OCI-LY1 (cell line): Measurements from ENCODE around the gene ABCB6.

Experiments used
- H2AFZ ChIP-seq: fragments of 200-600 bp; sonication (generic), shearing (Covaris generic); 2 replicates; pipeline ENCODE4 v1.6.0; 2014; ENCODE audit warnings: antibody characterized with exemption, mild to moderate bottlenecking, low read length
- H3F3A ChIP-seq: fragments of 200-600 bp; sonication (generic), shearing (Covaris generic); 2 replicates; pipeline ENCODE4 v1.6.0; 2014; ENCODE audit warnings: mild to moderate bottlenecking, antibody characterized with exemption, low read length, moderate library complexity; ENCODE audit not compliant: insufficient read depth
- H3K27ac ChIP-seq: fragments of 200-600 bp; sonication (generic); 2 replicates; pipeline ENCODE4 v1.5.1; 2014; ENCODE audit warnings: low read length, mixed run types, mild to moderate bottlenecking, low read depth; ENCODE audit not compliant: poor library complexity, severe bottlenecking
- H3K27me3 ChIP-seq: fragments of 200-600 bp; sonication (generic); 2 replicates; pipeline ENCODE4 v1.6.0; 2014; ENCODE audit warnings: antibody characterized with exemption, mild to moderate bottlenecking, low read length, moderate library complexity; ENCODE audit not compliant: insufficient read depth
- H3K36me3 ChIP-seq: fragments of 200-600 bp; sonication (generic); 2 replicates; pipeline ENCODE4 v1.6.1; 2014; ENCODE audit warnings: mild to moderate bottlenecking, antibody characterized with exemption, low read length, moderate library complexity, mixed read lengths; ENCODE audit not compliant: insufficient read depth
- H3K4me1 ChIP-seq: fragments of 200-600 bp; sonication (generic); 2 replicates; pipeline ENCODE4 v1.5.1; 2014; ENCODE audit warnings: mild to moderate bottlenecking, low read length, moderate library complexity; ENCODE audit not compliant: insufficient read depth, severe bottlenecking
- H3K4me2 ChIP-seq: fragments of 200-600 bp; sonication (generic), shearing (Covaris generic); 2 replicates; pipeline ENCODE4 v1.6.1; 2014; ENCODE audit warnings: low read length
- H3K4me3 ChIP-seq: fragments of 200-600 bp; sonication (generic); 2 replicates; pipeline ENCODE4 v1.5.1; 2014; ENCODE audit warnings: low read length, low read depth, mild to moderate bottlenecking, mixed read lengths; ENCODE audit not compliant: poor library complexity, severe bottlenecking
- H3K79me2 ChIP-seq: fragments of 200-600 bp; shearing (Covaris generic); 2 replicates; pipeline ENCODE4 v1.6.1; 2016; ENCODE audit warnings: mixed run types, low read length, mixed read lengths; ENCODE audit not compliant: insufficient read depth
- H3K9ac ChIP-seq: fragments of 200-600 bp; sonication (generic), shearing (Covaris generic); 2 replicates; pipeline ENCODE4 v1.6.1; 2014; ENCODE audit warnings: mild to moderate bottlenecking, low read length, mixed read lengths
- H3K9me2 ChIP-seq: fragments of 200-600 bp; sonication (generic), shearing (Covaris generic); 2 replicates; pipeline ENCODE4 v1.6.1; 2014; ENCODE audit warnings: low read depth, mild to moderate bottlenecking, low read length, mixed read lengths
- H3K9me3 ChIP-seq: fragments of 200-600 bp; shearing (Covaris generic); 2 replicates; pipeline ENCODE4 v1.6.1; 2014; ENCODE audit warnings: low read length, mixed read lengths
- H4K20me1 ChIP-seq: fragments of 200-600 bp; sonication (generic), shearing (Covaris generic); 2 replicates; pipeline ENCODE4 v1.6.0; 2016; ENCODE audit warnings: mild to moderate bottlenecking, low read length; ENCODE audit not compliant: insufficient read depth
- EZH2 ChIP-seq: fragments of 200-600 bp; sonication (generic), shearing (Covaris generic); IDR thresholded peaks from 2 replicates; pipeline ENCODE4 v1.8.0; 2017; ENCODE audit warnings: borderline replicate concordance, mixed run types, mild to moderate bottlenecking, antibody characterized with exemption, low read length, moderate library complexity, mixed read lengths
- TF ChIP-seq, protein P1 (sequence below): fragments of 200-600 bp; sonication (generic), shearing (Covaris generic); IDR thresholded peaks from 2 replicates; pipeline ENCODE4 v1.5.1; 2017; ENCODE audit warnings: mild to moderate bottlenecking, antibody characterized with exemption, low read length, moderate library complexity, mixed read lengths

The ABCB6 gene

DNA sequence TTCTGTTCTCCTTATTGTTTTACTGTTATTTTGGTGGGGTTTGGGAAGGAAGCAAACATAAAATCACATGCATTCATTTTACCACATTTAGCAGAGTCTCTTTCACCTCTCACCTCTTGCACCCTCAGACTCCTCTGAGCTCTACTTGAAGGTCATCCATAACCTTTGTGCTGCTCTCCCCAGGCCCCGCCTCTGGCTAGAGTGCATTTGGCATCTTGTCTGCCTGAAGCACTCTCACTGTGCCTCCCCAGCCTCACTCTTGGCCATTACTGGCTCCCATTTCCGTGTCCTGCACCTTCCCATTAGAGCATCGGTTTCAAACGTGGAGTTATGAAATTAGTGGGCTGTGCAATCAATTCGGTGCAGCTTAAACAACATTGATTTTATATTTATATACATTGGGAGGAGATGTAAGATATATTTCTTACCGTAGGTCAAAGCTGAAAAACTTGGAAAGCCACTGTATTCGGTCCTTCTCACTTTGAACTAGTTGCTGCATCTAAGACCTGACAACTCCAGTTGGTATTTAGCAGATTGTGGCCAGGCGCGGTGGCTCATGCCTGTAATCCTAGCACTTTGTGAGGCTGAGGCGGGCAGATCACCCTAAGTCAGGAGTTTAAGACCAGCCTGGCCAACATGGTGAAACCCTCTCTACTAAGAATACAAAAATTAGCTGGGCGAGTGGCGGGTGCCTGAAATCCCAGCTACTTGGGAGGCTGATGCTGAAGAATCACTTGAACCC lies 19.1 kb downstream of the ABCB6 start:
- H3K36me3 ChIP-seq, result no peaks in the 10 kb centered on the region
- no peaks in the 10 kb centered on the region for H3K4me1 ChIP-seq
- H3K4me2 ChIP-seq, result no peak overlapping the region
- TF ChIP-seq, protein P1, sequence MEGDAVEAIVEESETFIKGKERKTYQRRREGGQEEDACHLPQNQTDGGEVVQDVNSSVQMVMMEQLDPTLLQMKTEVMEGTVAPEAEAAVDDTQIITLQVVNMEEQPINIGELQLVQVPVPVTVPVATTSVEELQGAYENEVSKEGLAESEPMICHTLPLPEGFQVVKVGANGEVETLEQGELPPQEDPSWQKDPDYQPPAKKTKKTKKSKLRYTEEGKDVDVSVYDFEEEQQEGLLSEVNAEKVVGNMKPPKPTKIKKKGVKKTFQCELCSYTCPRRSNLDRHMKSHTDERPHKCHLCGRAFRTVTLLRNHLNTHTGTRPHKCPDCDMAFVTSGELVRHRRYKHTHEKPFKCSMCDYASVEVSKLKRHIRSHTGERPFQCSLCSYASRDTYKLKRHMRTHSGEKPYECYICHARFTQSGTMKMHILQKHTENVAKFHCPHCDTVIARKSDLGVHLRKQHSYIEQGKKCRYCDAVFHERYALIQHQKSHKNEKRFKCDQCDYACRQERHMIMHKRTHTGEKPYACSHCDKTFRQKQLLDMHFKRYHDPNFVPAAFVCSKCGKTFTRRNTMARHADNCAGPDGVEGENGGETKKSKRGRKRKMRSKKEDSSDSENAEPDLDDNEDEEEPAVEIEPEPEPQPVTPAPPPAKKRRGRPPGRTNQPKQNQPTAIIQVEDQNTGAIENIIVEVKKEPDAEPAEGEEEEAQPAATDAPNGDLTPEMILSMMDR, result no peak
- no peak for TF ChIP-seq EZH2
- no peaks in the 10 kb centered on the region for H3F3A ChIP-seq
- no peaks in the 10 kb centered on the region for H3K27me3 ChIP-seq
- no peak overlapping the region for H3K9ac ChIP-seq
- H3K9me3 ChIP-seq, result no peaks in the 10 kb centered on the region
- no peaks in the 10 kb centered on the region for H4K20me1 ChIP-seq
- no peak overlapping the region for H3K27ac ChIP-seq
- no peaks in the 10 kb centered on the region for H3K9me2 ChIP-seq
- H2AFZ ChIP-seq, result no peak overlapping the region
- no peaks in the 10 kb centered on the region for H3K79me2 ChIP-seq
- H3K4me3 ChIP-seq, result no peak overlapping the region

DNA sequence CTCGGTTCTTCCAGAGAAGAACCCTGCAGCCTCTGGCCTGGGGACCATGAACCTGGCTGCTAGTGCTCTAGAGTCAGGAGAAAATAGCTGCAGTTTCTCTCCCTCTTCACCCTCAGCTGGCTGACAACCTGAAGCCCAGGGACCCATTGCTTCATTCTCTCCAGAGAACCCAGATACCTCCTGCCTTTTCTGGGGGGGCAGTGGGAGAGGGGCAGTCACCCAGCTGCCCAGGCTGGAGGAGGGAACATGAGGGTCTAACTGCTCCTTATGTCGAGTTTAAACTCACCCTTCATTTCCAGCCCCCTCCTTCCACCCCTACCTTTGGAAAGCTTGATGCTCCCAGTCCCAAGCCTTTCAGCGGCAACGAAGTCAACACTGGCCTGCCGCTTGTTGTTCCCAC lies 19.8 kb downstream of the ABCB6 start:
- Histone ChIP-seq H3K4me2 (no peak overlapping the region), H2AFZ (no peak overlapping the region), H3K36me3 (no peaks in the 10 kb centered on the region), H4K20me1 (no peaks in the 10 kb centered on the region), H3K27me3 (no peaks in the 10 kb centered on the region), H3K4me1 (no peaks in the 10 kb centered on the region), H3F3A (no peaks in the 10 kb centered on the region), H3K9ac (no peak overlapping the region), H3K9me2 (no peaks in the 10 kb centered on the region), H3K4me3 (no peak overlapping the region), H3K9me3 (no peaks in the 10 kb centered on the region), H3K27ac (no peak overlapping the region), H3K79me2 (no peaks in the 10 kb centered on the region)
- TF ChIP-seq, protein P1, result no peak
- no peak for TF ChIP-seq EZH2

DNA sequence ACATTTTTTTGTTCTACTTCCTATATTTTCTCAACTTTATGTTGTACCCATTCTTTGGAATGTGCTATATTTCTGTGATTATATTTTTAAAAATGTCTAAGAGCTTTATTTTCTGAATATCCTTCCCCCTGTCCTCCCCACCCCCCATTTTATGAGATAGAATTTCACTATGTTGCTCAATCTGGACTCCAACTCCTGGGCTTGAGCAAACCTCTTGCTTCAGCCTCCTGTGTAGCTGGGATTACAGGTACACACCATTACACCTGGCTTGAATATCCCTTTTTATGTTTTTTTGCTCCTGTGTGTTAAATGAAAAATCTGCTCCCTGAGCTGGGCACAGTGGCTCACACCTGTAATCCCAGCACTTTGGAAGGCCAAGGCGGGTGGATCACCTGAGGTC lies 21.4 kb downstream of the ABCB6 start:
- Histone ChIP-seq H3K4me3 (no peak overlapping the region), H3K36me3 (no peaks in the 10 kb centered on the region), H4K20me1 (no peaks in the 10 kb centered on the region), H2AFZ (no peak overlapping the region), H3K4me2 (no peak overlapping the region), H3K4me1 (no peaks in the 10 kb centered on the region), H3F3A (no peaks in the 10 kb centered on the region), H3K27me3 (no peaks in the 10 kb centered on the region), H3K9me2 (no peaks in the 10 kb centered on the region), H3K27ac (no peak overlapping the region), H3K9ac (no peak overlapping the region), H3K9me3 (no peaks in the 10 kb centered on the region), H3K79me2 (no peaks in the 10 kb centered on the region)
- no peak for TF ChIP-seq EZH2
- TF ChIP-seq, protein P1, result no peak
